ENCODE measurements around the gene ZDHHC24.

The ZDHHC24 gene

GRCh38 chr11:66566221-66566620, 20.4 kb upstream of the ZDHHC24 start:
- no peak for ATAC-seq
- TF ChIP-seq ISL1 (CRISPR knock-in tag; IDR thresholded peaks at IDR 0.05) (no peak), SNAI2 (CRISPR knock-in tag; IDR thresholded peaks at IDR 0.05) (no peak), TSHZ2 (CRISPR knock-in tag; IDR thresholded peaks at IDR 0.05) (no peak), POU6F1 (CRISPR knock-in tag; IDR thresholded peaks at IDR 0.05; ENCODE audit: borderline replicate concordance, low read depth) (no peak), TOX (CRISPR knock-in tag; IDR thresholded peaks at IDR 0.05; ENCODE audit: borderline replicate concordance) (no peak), ZC3H10 (CRISPR knock-in tag; IDR thresholded peaks at IDR 0.05) (no peak), PPARA (CRISPR knock-in tag; IDR thresholded peaks at IDR 0.05; ENCODE audit: borderline replicate concordance) (no peak), CSDC2 (CRISPR knock-in tag; IDR thresholded peaks at IDR 0.05) (no peak), OSR1 (CRISPR knock-in tag; IDR thresholded peaks at IDR 0.05) (no peak), ARNTL (CRISPR knock-in tag; IDR thresholded peaks at IDR 0.05; ENCODE audit: borderline replicate concordance, low read depth) (no peak), ESRRG (CRISPR knock-in tag; IDR thresholded peaks at IDR 0.05) (no peak), GLIS3 (CRISPR knock-in tag; IDR thresholded peaks at IDR 0.05) (no peak), BACH2 (CRISPR knock-in tag; IDR thresholded peaks at IDR 0.05; ENCODE audit: borderline replicate concordance) (no peak)

- no peak for ATAC-seq
Measured at GRCh38 chr11:66564984-66565383, 19.1 kb upstream of the ZDHHC24 start.

GRCh38 chr11:66564538-66564937, 18.7 kb upstream of the ZDHHC24 start:
- no peak for ATAC-seq
- TF ChIP-seq TCF4 (CRISPR knock-in tag; IDR thresholded peaks at IDR 0.05; ENCODE audit: borderline replicate concordance) (no peak), ZNF565 (CRISPR knock-in tag; conservative IDR thresholded peaks at IDR 0.05; ENCODE audit: low read depth) (no peak), POU6F1 (CRISPR knock-in tag; IDR thresholded peaks at IDR 0.05; ENCODE audit: borderline replicate concordance, low read depth) (no peak), ZFP30 (CRISPR knock-in tag; IDR thresholded peaks at IDR 0.05) (no peak), PATZ1 (CRISPR knock-in tag; IDR thresholded peaks at IDR 0.05; ENCODE audit: borderline replicate concordance) (no peak), ZC3H10 (CRISPR knock-in tag; IDR thresholded peaks at IDR 0.05) (no peak), CSDC2 (CRISPR knock-in tag; IDR thresholded peaks at IDR 0.05) (no peak), ESRRG (CRISPR knock-in tag; IDR thresholded peaks at IDR 0.05) (no peak), PPARA (CRISPR knock-in tag; IDR thresholded peaks at IDR 0.05; ENCODE audit: borderline replicate concordance) (no peak), TSHZ2 (CRISPR knock-in tag; IDR thresholded peaks at IDR 0.05) (no peak), RARB (CRISPR knock-in tag; IDR thresholded peaks at IDR 0.05) (no peak), TOX (CRISPR knock-in tag; IDR thresholded peaks at IDR 0.05; ENCODE audit: borderline replicate concordance) (no peak), ARNTL (CRISPR knock-in tag; IDR thresholded peaks at IDR 0.05; ENCODE audit: borderline replicate concordance, low read depth) (no peak), ZFP3 (CRISPR knock-in tag; IDR thresholded peaks at IDR 0.05) (no peak), BACH2 (CRISPR knock-in tag; IDR thresholded peaks at IDR 0.05; ENCODE audit: borderline replicate concordance) (no peak), GLIS3 (CRISPR knock-in tag; IDR thresholded peaks at IDR 0.05) (no peak)

More at GRCh38 chr11:66564984-66565383, 19.1 kb upstream of the ZDHHC24 start:
- TF ChIP-seq ESRRG (CRISPR knock-in tag; IDR thresholded peaks at IDR 0.05) (no peak), ZFP30 (CRISPR knock-in tag; IDR thresholded peaks at IDR 0.05) (no peak), PATZ1 (CRISPR knock-in tag; IDR thresholded peaks at IDR 0.05; ENCODE audit: borderline replicate concordance) (no peak), ZNF565 (CRISPR knock-in tag; conservative IDR thresholded peaks at IDR 0.05; ENCODE audit: low read depth) (no peak), RARB (CRISPR knock-in tag; IDR thresholded peaks at IDR 0.05) (no peak), ISL1 (CRISPR knock-in tag; IDR thresholded peaks at IDR 0.05) (no peak)

All from SK-N-SH treated with all-trans-retinoic acid at 6 μM for 48 hours (cell line).